Stimulated activated CD4-positive, alpha-beta T cell treated with anti-CD3 and anti-CD28 coated beads, Interleukin-1b, Interleukin-23, amount 100 ng/mL, for 4 hours (primary cell): Measurements from ENCODE around the gene IKZF3.

Experiments used
- DNase-seq, 2 donors: peaks; one replicate each; pipeline ENCODE4 v3.0.0-alpha.2; 2020; ENCODE audit warnings: low read depth in 2 of 2

The IKZF3 gene

GRCh38 chr17:39816272-39816671, 47.8 kb downstream of the IKZF3 start:
- DNase-seq, result no peak

- DNase-seq, result no peak
These were observed 49.6 kb downstream of the IKZF3 start for GRCh38 chr17:39814497-39814896.

- DNase-seq, result no peak
These were observed 50.5 kb downstream of the IKZF3 start for GRCh38 chr17:39813631-39814030.

GRCh38 chr17:39812466-39812865, 51.6 kb downstream of the IKZF3 start:
- no peak for DNase-seq

- no peak for DNase-seq
These were observed 53.0 kb downstream of the IKZF3 start for GRCh38 chr17:39810939-39811728.

GRCh38 chr17:39809221-39809620, 54.9 kb downstream of the IKZF3 start:
- no peak for DNase-seq

GRCh38 chr17:39808409-39808997, 55.6 kb downstream of the IKZF3 start:
- DNase-seq, result no peak

- no peak for DNase-seq
These were observed 59.3 kb downstream of the IKZF3 start for GRCh38 chr17:39804839-39805238.

GRCh38 chr17:39801055-39801454, 63.1 kb downstream of the IKZF3 start:
- DNase-seq, result no peak

GRCh38 chr17:39800540-39800939, 63.6 kb downstream of the IKZF3 start:
- peak in 1 of 2 donors; percentile 48 for DNase-seq

- no peak for DNase-seq
These were observed 64.7 kb downstream of the IKZF3 start for GRCh38 chr17:39799395-39799794.

GRCh38 chr17:39794249-39794970, 69.7 kb downstream of the IKZF3 start:
- no peak for DNase-seq

GRCh38 chr17:39793301-39793872, 70.7 kb downstream of the IKZF3 start:
- no peak for DNase-seq

- DNase-seq, result no peak
These were observed 71.4 kb downstream of the IKZF3 start for GRCh38 chr17:39792526-39793221.

- DNase-seq, result no peak
These were observed 72.8 kb downstream of the IKZF3 start for GRCh38 chr17:39791111-39791992.

GRCh38 chr17:39787743-39788484, 76.2 kb downstream of the IKZF3 start:
- DNase-seq, result no peak

- no peak for DNase-seq
These were observed 77.1 kb downstream of the IKZF3 start for GRCh38 chr17:39787041-39787440.

GRCh38 chr17:39782980-39783379, 81.1 kb downstream of the IKZF3 start:
- no peak for DNase-seq

- no peak for DNase-seq
These were observed 81.6 kb downstream of the IKZF3 start for GRCh38 chr17:39782481-39782880.

- DNase-seq, result no peak
These were observed 82.3 kb downstream of the IKZF3 start for GRCh38 chr17:39781861-39782213.
